ENCODE results near the gene LILRB4.
"Not testable (repeated sequence)": the region's sequence is repeated elsewhere in the genome, so short reads cannot be mapped to it uniquely, and the experiment has no call there.

LILRB4 gene

DNA sequence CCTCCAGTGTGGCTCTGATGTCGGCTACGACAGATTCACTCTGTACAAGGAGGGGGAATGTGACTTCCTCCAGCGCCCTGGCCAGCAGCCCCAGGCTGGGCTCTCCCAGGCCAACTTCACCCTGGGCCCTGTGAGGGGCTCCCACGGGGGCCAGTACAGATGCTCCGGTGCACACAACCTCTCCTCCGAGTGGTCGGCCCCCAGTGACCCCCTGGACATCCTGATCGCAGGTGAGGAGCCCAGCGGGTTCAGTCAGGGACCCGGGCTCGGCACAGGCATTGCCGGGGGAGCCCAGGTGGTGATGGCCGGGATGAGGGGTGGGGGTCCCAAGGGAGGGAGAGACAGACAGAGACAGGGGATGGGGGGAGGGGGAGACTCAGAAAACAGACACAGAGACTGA is 34.9 kb downstream of the LILRB4 start:
- DNase-seq = not testable (repeated sequence)

DNA sequence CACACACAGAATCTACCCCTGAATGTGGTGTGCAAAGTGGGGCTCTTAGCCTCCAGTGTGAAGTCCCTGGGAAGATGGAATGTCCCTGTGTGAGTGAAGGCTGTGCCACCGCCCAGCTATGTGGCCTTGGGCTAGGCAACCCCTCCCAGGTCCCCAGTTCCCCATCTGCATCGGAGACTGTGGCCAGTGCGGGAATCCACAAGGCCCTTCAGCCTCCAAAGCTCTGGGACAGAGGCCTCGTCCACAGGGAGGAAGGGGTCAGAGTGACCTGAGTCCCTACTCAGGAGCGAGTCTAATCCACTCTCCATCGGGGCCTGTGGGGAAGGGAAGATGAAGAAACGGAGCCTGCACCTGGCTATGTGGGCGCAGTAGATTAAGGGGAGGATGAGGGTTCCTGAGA is 42.1 kb downstream of the LILRB4 start:
- no peak for DNase-seq

DNA sequence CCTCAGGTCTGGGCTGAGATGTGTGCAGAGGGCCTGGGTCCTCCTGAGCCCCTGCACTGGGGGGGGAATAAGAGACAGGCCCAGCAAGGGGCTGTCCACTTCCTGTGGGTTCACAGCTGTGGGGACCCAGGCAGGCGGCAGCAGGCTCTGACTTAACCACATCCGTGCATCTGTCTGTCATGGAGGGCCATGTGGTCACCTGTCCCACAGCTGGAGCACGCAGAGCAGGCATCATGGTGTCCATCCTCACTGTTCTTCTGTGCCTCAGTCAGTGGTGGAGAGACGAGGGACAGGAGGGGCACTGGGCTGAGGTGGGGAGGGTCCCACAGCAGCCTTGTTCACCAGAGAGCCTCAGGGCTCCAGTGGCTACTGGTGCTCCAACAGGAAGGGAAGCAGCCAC is 45.2 kb downstream of the LILRB4 start:
- DNase-seq = no peak

DNA sequence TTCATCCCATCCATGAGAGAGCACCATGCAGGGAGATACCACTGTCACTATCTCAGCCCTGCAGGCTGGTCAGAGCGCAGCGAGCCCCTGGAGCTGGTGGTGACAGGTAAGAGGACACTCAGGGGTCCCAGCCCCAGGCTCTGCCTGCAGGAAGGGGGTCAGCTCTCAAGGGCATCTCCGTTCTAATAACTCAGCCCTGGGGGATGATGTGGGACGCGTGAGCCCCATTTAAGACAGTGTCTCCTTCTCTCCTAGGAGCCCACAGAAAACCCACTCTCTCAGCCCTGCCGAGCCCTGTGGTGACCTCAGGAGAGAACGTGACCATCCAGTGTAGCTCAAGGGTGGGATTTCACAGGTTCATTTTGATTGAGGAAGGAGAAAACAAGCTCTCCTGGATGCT is 46.0 kb downstream of the LILRB4 start:
- DNase-seq = no peak

DNA sequence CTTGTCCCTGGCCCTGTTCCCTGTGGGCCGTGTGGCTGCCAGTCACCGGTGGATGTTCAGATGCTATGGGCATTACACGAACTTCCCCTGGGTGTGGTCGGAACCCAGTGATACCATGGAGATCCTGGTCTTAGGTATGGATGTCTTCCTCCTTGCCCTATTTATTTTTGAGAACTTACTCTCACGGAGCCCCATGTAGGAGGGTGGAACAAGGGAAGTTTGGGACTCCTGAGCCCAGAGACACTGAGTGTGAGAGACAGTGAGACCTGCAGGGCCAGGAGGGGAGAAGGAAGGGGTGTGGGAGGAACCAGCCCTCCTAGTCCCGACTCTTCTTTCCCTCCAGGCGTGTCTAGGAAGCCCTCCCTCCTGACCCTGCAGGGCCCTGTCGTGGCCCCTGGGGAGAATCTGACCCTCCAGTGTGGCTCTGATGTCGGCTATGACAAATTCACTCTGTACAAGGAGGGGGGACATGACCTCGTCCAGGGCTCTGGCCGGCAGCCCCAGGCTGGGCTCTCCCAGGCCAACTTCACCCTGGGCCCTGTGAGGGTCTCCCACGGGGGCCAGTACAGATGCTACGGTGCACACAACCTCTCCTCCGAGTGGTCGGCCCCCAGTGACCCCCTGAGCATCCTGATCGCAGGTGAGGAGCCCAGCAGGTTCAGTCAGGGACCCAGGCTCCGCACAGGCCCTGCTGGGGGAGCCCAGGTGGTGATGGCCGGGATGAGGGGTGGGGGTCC is 46.6 kb downstream of the LILRB4 start:
- DNase-seq = no peak

DNA sequence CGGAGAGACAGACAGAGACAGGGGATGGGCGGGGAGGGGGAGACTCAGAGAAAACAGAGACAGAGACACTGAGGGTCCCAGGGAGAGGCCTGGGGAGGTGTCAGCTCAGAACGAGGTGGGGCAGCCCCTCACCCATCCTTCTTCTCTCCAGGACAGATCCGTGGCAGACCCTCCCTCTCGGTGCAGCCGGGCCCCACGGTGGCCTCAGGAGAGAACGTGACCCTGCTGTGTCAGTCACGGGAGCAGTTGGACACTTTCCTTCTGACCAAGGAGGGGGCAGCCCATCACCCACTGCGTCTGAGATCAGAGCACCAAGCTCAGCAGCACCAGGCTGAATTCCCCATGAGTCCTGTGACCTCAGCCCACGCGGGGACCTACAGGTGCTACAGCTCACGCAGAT is 47.2 kb downstream of the LILRB4 start:
- not testable (repeated sequence) for DNase-seq
